ENCODE results near the gene STK24. TPM values are rescaled to one million over a fixed set of nuclear protein-coding genes. Genes with fewer than 3 reads are reported as not detected.

The STK24 gene
- total RNA-seq, 4 donors from 2014 or later = 28.7 to 68.4 (median 49.4) TPM

- DNase-seq (no peak), ATAC-seq (no peak)
- H3K4me1 ChIP-seq = peaks cover 16 to 21% of the 10 kb centered on the region in 2 donors
- no peak overlapping the region for H3K4me3 ChIP-seq
- H3K9me3 ChIP-seq = no peaks in the 10 kb centered on the region
- no peak overlapping the region for H3K27ac ChIP-seq
- in situ Hi-C loops (cut with MboI; ENCODE audit: low sequenced_read_pairs in 4 of 4) (loop anchor here (5.0 to 10.0 kb wide), 2 partner anchors 205 to 398 kb away; no protein-coding TSS in a partner anchor), intact Hi-C loops (cut with DNase I; ENCODE audit: low total_unique reads) (loop anchor here (10.0 kb wide), 1 partner anchor 398 kb away; no protein-coding TSS in a partner anchor)
- peaks cover 0 to 11% of the 10 kb centered on the region in 2 donors for H3K36me3 ChIP-seq
- TF ChIP-seq CTCF (IDR thresholded peaks at IDR 0.05 in 4 of 5, conservative IDR thresholded peaks at IDR 0.05 in 1 of 5) (no peak), POLR2A (IDR thresholded peaks at IDR 0.05) (no peak)
- H3K27me3 ChIP-seq = no peaks in the 10 kb centered on the region
These were observed 129.8 kb downstream of the STK24 start for GRCh38 chr13:98447130-98447529.

DNA sequence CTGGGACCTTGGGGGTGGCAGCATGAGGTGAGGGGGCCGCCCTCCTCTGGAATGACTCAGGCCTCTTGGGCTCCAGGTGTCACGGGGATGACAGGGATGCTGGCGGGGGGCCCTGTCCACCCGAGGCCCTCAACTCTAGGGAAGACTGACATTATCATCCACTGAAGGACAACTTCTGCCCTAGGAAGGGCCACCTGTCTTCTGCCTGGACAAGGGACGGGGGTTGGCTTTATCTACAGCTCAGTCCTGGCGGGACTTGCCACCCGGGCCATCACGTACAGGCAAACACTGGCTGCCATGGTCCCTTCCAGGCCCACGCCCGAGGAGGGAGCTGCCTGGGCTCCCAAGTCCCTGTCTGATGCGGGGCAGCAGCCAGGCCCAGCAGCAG lies 130.7 kb downstream of the STK24 start:
- no peak for TF ChIP-seq POLR2A (IDR thresholded peaks at IDR 0.05)
- no peak for TF ChIP-seq CTCF (IDR thresholded peaks at IDR 0.05 in 4 of 5, conservative IDR thresholded peaks at IDR 0.05 in 1 of 5)
- Histone ChIP-seq H3K36me3 (peaks cover 0 to 6% of the 10 kb centered on the region in 2 donors), H3K9me3 (no peaks in the 10 kb centered on the region), H3K4me3 (no peak overlapping the region), H3K27me3 (no peaks in the 10 kb centered on the region), H3K27ac (peak overlapping the region in 2 of 4 donors; percentile 14 to 17), H3K4me1 (peaks cover 10 to 21% of the 10 kb centered on the region in 2 donors)
- intact Hi-C loops (cut with DNase I; ENCODE audit: low total_unique reads) (loop anchor here (10.0 kb wide), 1 partner anchor 399 kb away; no protein-coding TSS in a partner anchor), in situ Hi-C loops (cut with MboI; ENCODE audit: low sequenced_read_pairs in 4 of 4) (loop anchor here (5.0 to 10.0 kb wide), 2 partner anchors 206 to 399 kb away; no protein-coding TSS in a partner anchor)
- ATAC-seq = no peak
- DNase-seq = no peak

GRCh38 chr13:98445340-98446233 lies 131.3 kb downstream of the STK24 start:
- in situ Hi-C loops (cut with MboI; ENCODE audit: low sequenced_read_pairs in 4 of 4) (loop anchor here (5.0 to 10.0 kb wide), 2 partner anchors 207 to 399 kb away; no protein-coding TSS in a partner anchor), intact Hi-C loops (cut with DNase I; ENCODE audit: low total_unique reads) (loop anchor here (1.0 to 10.0 kb wide), 3 partner anchors 208 to 399 kb away; no protein-coding TSS in a partner anchor)
- Histone ChIP-seq H3K27me3 (no peaks in the 10 kb centered on the region), H3K27ac (peak overlapping the region in 3 of 4 donors; percentile 14 to 40 (median 17)), H3K4me3 (no peak overlapping the region), H3K36me3 (peaks cover 0 to 6% of the 10 kb centered on the region in 2 donors), H3K9me3 (no peaks in the 10 kb centered on the region), H3K4me1 (peaks cover 10 to 17% of the 10 kb centered on the region in 2 donors)
- DNase-seq (peak; percentile 37 to 59), ATAC-seq (peak; percentile 53 to 65)
- TF ChIP-seq CTCF (IDR thresholded peaks at IDR 0.05 in 4 of 5, conservative IDR thresholded peaks at IDR 0.05 in 1 of 5) (peak; percentile 82 to 97 (median 96)), POLR2A (IDR thresholded peaks at IDR 0.05) (no peak)

DNA sequence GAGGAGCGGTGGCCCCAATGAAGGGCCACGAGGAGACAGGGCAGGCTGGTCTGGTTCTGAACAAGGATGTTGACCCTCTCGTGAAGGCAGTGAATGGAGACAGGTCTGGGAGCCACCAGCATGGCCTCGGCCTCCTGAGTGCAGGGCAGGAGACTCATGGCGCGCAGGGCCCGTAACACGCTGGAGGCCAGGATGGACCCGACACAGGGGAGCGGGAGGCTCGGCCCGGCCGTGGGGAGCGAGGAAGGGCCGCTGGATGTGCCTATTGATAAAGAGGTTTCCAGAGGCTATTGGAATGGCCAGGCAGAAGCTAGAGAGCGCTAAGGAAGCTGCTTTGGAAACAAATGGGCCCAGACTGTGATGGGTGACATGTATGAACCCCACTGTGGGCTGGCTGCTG lies 132.5 kb downstream of the STK24 start:
- no peak for TF ChIP-seq CTCF (IDR thresholded peaks at IDR 0.05 in 4 of 5, conservative IDR thresholded peaks at IDR 0.05 in 1 of 5)
- TF ChIP-seq POLR2A (IDR thresholded peaks at IDR 0.05) = no peak
- peaks cover 4 to 13% of the 10 kb centered on the region in 2 donors for H3K4me1 ChIP-seq
- H3K27ac ChIP-seq = no peak overlapping the region
- in situ Hi-C loops (cut with MboI; ENCODE audit: low sequenced_read_pairs in 4 of 4) = loop anchor here in 1 of 4 donors (10.0 kb wide), 1 partner anchor 400 kb away; no protein-coding TSS in a partner anchor
- no peak overlapping the region for H3K4me3 ChIP-seq
- no peak for ATAC-seq
- H3K27me3 ChIP-seq = no peaks in the 10 kb centered on the region
- no peaks in the 10 kb centered on the region for H3K9me3 ChIP-seq
- peaks cover 0 to 6% of the 10 kb centered on the region in 2 donors for H3K36me3 ChIP-seq
- intact Hi-C loops (cut with DNase I; ENCODE audit: low total_unique reads) = loop anchor here (10.0 kb wide), 1 partner anchor 400 kb away; no protein-coding TSS in a partner anchor
- DNase-seq = no peak

Measured in gastrocnemius medialis (tissue), 4 donors.